ENCODE measurements around the gene HERPUD2.

Gene HERPUD2

DNA sequence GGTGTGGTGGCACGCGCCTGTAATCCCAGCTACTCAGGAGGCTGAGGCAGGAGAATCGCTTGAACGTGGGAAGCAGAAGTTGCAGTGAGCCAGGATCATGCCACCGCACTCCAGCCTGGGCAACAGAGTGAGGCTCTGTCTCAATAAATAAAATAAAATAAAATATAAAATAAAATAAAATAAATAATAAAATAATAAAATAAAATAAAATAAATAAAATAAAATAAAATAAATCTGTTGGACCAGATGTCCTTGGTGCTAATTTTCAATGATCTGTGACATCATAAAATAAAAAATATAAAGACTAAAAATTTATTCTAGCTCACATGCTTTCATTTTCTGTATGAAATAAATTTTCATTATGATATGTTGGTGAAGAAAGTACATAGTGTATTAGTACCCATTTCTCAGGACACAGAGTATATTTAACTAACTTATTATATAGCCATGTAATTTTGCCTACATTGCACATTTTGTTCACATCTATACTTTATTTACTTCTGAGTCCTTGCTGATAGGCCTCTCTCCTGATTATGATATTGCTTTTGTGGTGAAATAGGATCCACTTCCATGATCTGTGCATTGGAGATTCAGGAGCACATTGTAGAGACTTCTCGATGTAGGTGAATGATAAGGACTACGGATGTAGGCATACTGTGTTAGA lies 17.8 kb upstream of the HERPUD2 start:
- no peaks in the 10 kb centered on the region for H3K79me2 ChIP-seq
- no peak overlapping the region for H3K9ac ChIP-seq
- TF ChIP-seq, protein P1, sequence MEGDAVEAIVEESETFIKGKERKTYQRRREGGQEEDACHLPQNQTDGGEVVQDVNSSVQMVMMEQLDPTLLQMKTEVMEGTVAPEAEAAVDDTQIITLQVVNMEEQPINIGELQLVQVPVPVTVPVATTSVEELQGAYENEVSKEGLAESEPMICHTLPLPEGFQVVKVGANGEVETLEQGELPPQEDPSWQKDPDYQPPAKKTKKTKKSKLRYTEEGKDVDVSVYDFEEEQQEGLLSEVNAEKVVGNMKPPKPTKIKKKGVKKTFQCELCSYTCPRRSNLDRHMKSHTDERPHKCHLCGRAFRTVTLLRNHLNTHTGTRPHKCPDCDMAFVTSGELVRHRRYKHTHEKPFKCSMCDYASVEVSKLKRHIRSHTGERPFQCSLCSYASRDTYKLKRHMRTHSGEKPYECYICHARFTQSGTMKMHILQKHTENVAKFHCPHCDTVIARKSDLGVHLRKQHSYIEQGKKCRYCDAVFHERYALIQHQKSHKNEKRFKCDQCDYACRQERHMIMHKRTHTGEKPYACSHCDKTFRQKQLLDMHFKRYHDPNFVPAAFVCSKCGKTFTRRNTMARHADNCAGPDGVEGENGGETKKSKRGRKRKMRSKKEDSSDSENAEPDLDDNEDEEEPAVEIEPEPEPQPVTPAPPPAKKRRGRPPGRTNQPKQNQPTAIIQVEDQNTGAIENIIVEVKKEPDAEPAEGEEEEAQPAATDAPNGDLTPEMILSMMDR (IDR thresholded peaks at IDR 0.05), result no peak
- H3K27ac ChIP-seq, result no peak overlapping the region
- H3K9me3 ChIP-seq (ENCODE audit: control insufficient read depth, low read length), result no peaks in the 10 kb centered on the region
- H3K27me3 ChIP-seq (ENCODE audit: control insufficient read depth, insufficient read depth, low read length), result no peaks in the 10 kb centered on the region
- no peak overlapping the region for H3K4me2 ChIP-seq (ENCODE audit: low read length)
- H2AFZ ChIP-seq, result no peak overlapping the region
- H3K4me3 ChIP-seq (ENCODE audit: low read depth, low read length), result no peak overlapping the region
- H3K36me3 ChIP-seq (ENCODE audit: control insufficient read depth, insufficient read depth, low read length), result no peaks in the 10 kb centered on the region
- peaks cover 3% of the 10 kb centered on the region for H3K4me1 ChIP-seq

DNA sequence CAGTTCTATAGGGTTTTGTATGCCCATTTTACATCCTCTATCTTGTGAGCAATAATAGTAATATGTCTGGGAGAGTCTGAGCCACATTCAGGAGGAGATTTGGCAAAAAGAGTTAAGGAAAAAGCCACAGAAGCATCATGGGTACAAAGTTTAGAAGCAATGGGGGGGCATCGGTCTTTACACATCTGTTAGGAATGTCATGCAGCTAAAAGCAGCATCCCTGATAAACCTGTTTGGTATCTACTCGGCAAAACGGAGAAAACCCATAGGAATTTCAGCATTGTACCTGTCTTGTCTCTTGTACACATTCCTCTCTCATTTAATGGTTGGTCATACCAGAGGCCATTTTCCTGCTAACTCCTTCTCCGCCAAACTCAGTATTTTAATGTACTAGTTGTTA lies 12.5 kb upstream of the HERPUD2 start:
- TF ChIP-seq, protein P1 (IDR thresholded peaks at IDR 0.05), result no peak
- no peaks in the 10 kb centered on the region for H3K9me3 ChIP-seq (ENCODE audit: control insufficient read depth, low read length)
- no peaks in the 10 kb centered on the region for H3K4me1 ChIP-seq
- no peak overlapping the region for H3K4me3 ChIP-seq (ENCODE audit: low read depth, low read length)
- no peaks in the 10 kb centered on the region for H3K27me3 ChIP-seq (ENCODE audit: control insufficient read depth, insufficient read depth, low read length)
- no peaks in the 10 kb centered on the region for H3K36me3 ChIP-seq (ENCODE audit: control insufficient read depth, insufficient read depth, low read length)
- no peak overlapping the region for H2AFZ ChIP-seq
- H3K79me2 ChIP-seq, result no peaks in the 10 kb centered on the region
- H3K4me2 ChIP-seq (ENCODE audit: low read length), result no peak overlapping the region
- no peak overlapping the region for H3K9ac ChIP-seq
- no peak overlapping the region for H3K27ac ChIP-seq

DNA sequence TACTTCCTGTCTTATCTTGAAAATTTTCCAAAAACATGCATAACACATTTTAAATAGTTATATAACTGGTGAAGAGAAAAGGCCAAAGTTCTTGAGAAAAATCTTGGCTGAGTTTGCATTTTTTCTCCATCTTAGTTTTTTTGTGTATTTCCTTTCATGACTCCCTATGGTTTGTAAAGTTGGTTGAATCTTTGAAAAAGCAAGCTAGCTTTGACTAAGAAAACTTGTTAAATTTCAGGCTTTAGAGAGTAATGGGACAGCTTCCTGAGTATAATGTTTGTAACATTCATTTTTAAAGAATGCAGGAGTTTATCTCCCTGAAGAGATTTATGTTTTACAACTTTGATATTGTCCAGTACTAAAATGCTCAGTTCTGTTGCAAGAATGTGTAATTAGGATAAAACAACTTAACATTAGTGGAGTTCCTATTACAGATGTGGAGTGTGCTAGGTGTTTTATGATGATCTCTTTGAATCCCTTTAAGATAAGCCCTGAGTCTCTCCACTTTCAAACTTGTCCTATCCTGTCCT lies 11.1 kb upstream of the HERPUD2 start:
- Histone ChIP-seq H3K9ac (no peak overlapping the region), H3K9me3 (ENCODE audit: control insufficient read depth, low read length) (no peaks in the 10 kb centered on the region), H3K27ac (no peak overlapping the region), H3K4me3 (ENCODE audit: low read depth, low read length) (no peak overlapping the region), H3K4me2 (ENCODE audit: low read length) (no peak overlapping the region), H3K27me3 (ENCODE audit: control insufficient read depth, insufficient read depth, low read length) (no peaks in the 10 kb centered on the region), H2AFZ (no peak overlapping the region), H3K4me1 (no peaks in the 10 kb centered on the region), H3K36me3 (ENCODE audit: control insufficient read depth, insufficient read depth, low read length) (no peaks in the 10 kb centered on the region), H3K79me2 (no peaks in the 10 kb centered on the region)
- TF ChIP-seq, protein P1 (IDR thresholded peaks at IDR 0.05), result no peak

DNA sequence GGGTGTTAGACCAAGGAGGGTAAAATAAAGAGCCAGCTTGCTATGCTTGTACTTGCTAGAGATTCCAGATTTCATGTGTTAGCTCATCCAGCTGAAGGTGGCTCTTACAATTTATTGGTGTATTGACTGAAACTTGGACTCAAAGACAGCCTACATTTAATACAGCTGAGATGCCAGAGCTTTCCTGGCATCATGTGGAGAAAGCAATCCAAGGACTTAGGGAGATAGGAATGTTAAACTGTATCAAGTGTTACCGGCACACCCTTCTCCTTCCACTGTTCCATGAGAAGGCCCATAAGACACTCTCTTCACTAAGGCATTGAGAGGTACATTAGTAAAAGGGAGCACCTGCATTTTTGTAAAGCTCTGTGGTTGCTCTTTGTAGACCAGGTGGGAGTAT lies 9.3 kb upstream of the HERPUD2 start:
- Histone ChIP-seq H3K27me3 (ENCODE audit: control insufficient read depth, insufficient read depth, low read length) (no peaks in the 10 kb centered on the region), H2AFZ (no peak overlapping the region), H3K27ac (no peak overlapping the region), H3K9ac (no peak overlapping the region), H3K36me3 (ENCODE audit: control insufficient read depth, insufficient read depth, low read length) (no peaks in the 10 kb centered on the region), H3K79me2 (no peaks in the 10 kb centered on the region), H3K9me3 (ENCODE audit: control insufficient read depth, low read length) (no peaks in the 10 kb centered on the region), H3K4me3 (ENCODE audit: low read depth, low read length) (no peak overlapping the region), H3K4me1 (no peaks in the 10 kb centered on the region), H3K4me2 (ENCODE audit: low read length) (no peak overlapping the region)
- TF ChIP-seq, protein P1 (IDR thresholded peaks at IDR 0.05), result no peak

DNA sequence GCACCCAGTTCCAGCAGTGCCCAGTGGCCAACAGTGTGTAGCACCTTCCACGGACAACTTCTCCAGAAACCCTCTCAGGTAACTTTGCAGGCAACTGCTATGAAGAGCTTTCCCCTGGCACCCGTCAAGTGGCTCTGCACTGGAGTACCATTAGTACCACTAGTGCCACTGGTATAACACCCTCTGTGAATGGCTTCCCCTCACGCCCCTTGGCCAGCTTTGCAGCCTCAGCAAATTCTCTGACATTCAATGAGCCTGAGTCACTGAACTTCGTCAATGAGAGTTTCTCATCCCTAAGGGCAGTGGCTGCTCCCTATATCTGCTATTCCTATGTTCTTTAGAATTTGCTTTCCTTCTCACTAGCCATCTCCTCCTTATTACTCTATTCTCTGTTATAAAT lies 7.6 kb upstream of the HERPUD2 start:
- no peaks in the 10 kb centered on the region for H3K79me2 ChIP-seq
- H3K9ac ChIP-seq, result no peak overlapping the region
- TF ChIP-seq, protein P1 (IDR thresholded peaks at IDR 0.05), result no peak
- H3K36me3 ChIP-seq (ENCODE audit: control insufficient read depth, insufficient read depth, low read length), result no peaks in the 10 kb centered on the region
- no peaks in the 10 kb centered on the region for H3K27me3 ChIP-seq (ENCODE audit: control insufficient read depth, insufficient read depth, low read length)
- H3K9me3 ChIP-seq (ENCODE audit: control insufficient read depth, low read length), result no peaks in the 10 kb centered on the region
- H3K4me2 ChIP-seq (ENCODE audit: low read length), result no peak overlapping the region
- H3K27ac ChIP-seq, result no peak overlapping the region
- no peaks in the 10 kb centered on the region for H3K4me1 ChIP-seq
- no peak overlapping the region for H2AFZ ChIP-seq
- H3K4me3 ChIP-seq (ENCODE audit: low read depth, low read length), result no peak overlapping the region
